ENCODE data around the gene ARHGAP4.

Gene ARHGAP4

DNA sequence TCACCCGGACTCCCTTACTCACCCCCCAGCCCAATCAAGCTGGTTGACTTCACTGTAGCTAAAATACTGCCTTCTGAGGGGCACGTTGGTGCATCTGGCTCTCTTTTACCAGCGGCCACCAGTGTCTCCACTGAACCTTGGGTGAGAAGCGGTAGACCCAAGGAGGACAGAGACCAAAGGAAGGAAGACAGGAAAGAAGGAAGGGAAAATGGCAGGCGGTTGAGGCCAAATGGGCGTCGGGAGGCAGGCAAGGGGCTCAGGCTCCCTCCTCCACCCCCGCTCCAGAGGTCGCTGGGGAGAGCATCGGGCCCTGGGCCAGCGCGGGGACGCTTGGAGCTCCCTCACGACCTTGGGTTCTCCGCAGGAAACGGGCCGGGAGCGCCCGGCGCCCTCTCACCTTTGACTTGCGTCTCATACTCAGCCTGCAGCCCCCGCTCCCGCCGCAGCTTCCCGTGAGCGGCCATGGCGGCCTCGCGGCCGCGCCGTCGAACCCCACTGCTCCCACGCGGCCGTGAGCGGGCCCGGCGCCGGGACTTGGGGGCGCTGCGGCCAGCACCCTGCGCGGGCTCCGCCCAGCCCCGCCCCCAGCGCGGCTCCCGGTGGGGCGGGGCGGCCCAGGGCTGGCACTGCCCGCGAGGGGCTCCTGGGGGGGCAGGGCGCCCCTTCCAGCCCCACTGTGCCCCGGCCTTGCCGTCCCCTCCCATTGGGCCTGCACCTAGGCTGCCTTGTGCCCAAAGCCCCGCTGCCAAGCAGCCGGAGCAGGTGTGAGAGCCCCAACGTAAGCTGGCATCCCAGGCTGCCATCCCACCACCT lies at the start of gene ARHGAP4:
Gene ARHGAP4 (minus strand): TSS at position 526 of the 813 bp plus-strand sequence. CDS start 62 bp downstream, at position 464.
- DNase-seq (ENCODE audit: low read depth), result no peak

DNA sequence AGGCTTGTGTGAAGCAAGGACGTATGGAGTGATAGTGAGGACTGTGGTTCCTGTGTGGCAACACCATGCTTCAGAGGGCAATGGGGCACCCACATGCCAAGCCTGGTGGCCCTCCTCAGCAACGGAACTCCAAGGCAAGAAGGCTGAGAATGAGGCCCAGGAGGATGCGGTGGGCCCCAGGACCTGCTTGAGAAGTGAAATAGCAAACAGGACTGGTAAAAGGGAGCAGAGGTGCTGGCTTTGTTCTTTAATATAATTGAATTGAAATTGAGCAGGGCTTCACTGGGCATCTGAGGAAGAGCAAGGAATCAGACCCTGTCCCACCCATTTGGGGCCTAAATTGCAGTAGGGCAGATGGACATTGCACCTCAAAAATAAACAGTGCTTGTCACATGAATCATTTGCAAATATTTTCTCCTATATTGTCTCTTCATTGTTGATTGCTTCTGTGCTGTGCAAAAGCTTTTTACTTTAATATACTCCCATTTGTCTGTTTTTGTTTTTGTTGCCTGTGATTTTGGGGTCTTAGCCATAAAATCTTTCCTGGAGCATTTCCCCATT lies 48.7 kb upstream of the ARHGAP4 start:
- no peak for DNase-seq (ENCODE audit: low read depth)

DNA sequence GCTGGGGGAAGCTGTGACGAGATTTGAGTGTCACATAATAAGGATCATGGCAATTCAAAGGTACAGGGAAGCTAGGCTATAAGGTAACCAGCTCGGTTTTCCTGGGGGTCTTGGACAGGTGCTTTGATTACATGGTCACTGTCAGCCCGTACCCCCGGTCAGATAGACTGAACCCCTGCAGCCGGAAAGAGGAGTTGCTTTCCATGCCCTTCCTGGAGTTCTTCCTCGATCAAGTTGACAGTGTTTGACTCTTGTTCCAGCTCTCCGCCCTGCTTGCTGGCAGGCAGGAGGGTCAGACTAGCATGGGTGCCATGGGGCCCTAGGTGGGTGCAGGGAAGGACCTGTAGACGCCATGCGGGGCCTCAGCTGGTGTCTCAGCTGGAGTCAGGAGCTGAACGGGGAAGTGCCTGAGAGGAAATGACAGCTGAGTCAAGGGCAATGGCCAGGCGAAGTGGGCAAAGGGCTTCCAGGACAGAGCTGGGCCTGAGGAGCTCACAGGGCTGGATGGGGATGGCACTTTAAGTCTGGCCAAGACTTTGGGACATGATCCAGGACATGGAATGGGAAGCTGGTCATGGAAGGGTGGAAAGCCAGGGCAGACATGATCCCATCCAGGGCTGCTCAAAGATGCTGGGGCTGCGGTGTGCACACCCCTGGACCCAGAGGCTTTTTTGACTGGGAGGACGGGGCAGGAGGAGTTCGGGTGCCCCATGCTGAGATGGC lies 48.1 kb upstream of the ARHGAP4 start:
- DNase-seq (ENCODE audit: low read depth), result no peak

- peak; percentile 9 for DNase-seq (ENCODE audit: low read depth)
Measured at GRCh38 chrX:153973127-153974002, 47.3 kb upstream of the ARHGAP4 start.

GRCh38 chrX:153972368-153973126 lies 46.5 kb upstream of the ARHGAP4 start, which contains the start of gene TMEM187:
Gene TMEM187, plus strand, starts transcription at chrX:153972754. Its CDS starts 9,309 bp downstream, at chrX:153982063.
- peak; percentile 73 for DNase-seq (ENCODE audit: low read depth)

GRCh38 chrX:153971450-153972367 lies 45.6 kb upstream of the ARHGAP4 start, which contains the start of gene HCFC1:
Gene HCFC1, minus strand, starts transcription at chrX:153971818. Its CDS starts 978 bp downstream, at chrX:153970840.
- peak; percentile 72 for DNase-seq (ENCODE audit: low read depth)

DNA sequence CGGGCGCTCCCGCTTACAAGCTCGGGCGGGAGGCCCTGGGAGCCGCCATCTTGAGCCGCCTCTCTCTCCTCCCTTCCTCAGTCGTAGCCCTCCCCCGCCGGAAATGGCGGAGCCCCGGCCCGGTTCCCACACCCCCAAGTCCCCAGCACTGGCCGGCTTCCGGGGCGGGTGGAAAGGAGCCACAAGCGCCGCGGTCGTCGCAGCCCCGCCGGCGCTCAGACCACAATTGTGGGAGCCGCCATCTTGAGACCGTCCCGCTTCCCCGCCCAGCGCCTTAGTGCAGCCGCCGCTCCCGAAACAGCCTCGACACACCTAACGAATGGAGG lies 45.0 kb upstream of the ARHGAP4 start:
- DNase-seq (ENCODE audit: low read depth), result peak; percentile 81

DNA sequence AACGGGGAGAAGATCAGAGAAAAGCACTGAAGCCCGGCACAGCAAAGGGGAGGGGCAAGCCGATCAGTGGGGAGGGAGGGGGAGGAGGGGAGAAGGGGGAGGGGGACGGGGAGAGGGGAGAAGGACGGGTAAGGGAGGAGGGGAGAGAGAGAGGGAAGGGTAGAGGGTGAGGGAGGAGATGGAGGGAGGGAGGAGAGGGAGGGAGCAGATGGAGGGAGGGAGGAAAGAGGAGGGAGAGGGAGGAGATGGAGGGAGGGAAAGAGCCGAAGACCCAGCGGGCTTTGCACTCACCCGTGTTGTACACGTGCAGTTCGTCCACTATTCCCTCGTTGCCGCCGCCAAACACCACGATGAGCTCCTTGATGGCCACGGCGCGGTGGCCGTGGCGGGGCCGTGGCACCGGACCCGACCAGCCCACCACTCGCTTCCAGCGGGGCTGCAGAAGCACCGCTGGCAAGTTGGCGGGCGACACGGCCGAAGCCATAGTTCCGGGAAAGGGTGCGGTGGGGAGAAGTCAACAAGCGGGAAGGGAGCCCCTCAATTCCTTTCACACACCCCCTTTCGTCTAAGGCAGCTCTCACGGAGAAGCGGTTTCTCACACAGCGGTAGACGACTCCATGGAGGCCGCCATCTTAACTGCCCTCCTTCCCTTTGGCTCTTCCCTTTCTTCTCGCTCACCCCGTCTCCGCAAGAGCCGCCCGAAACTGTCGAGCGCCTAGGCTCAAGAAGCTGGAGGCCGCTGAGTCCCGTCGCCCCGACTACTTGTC lies 44.5 kb upstream of the ARHGAP4 start:
- DNase-seq (ENCODE audit: low read depth), result peak; percentile 52

DNA sequence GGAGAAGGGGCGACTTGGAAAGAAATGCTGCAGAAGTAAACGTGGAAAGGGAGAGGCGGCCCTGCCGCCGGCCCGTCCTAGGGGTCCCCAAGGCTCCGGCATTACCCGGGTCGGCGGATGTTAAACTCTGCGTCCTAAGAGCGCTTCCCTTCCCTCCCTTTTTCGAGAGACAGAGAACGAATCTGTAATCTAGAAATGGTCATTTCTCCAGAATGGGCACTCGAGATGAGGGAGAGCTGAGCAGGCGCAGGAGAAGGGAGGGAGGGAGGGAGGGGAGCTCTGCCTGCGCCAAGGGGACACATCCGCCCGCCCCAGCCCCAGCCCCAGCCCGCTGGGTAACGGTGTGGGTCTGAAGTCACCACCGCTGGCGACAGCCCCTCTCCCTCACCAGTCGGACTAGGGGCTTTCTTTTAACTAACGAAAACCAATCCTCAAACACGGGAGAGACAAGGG lies 43.9 kb upstream of the ARHGAP4 start:
- DNase-seq (ENCODE audit: low read depth), result peak; percentile 15

- no peak for DNase-seq (ENCODE audit: low read depth)
Measured at GRCh38 chrX:153969125-153969903, 43.2 kb upstream of the ARHGAP4 start.

- no peak for DNase-seq (ENCODE audit: low read depth)
Measured at GRCh38 chrX:153968754-153969124, 42.7 kb upstream of the ARHGAP4 start.

DNA sequence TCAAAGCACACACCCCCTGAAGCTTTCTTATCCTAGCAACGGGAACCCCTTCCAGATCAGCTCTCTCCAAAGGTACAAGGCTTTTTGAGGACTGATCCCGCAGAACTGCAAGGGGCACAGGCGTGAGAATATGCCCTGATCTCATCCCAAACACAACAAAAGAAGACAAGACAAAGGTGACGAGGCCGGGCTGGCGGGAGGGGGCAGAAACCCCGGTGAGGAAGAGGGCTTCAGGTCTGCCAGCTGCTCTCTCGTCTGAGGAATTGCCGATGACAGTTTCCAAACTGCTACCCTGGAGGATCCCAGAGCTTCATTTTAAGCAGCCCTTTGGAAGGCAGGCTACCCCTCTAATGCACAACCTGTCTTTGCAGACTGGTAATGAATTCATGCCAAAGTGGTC lies 42.2 kb upstream of the ARHGAP4 start:
- no peak for DNase-seq (ENCODE audit: low read depth)

- no peak for DNase-seq (ENCODE audit: low read depth)
Measured at GRCh38 chrX:153967536-153968224, 41.6 kb upstream of the ARHGAP4 start.

DNA sequence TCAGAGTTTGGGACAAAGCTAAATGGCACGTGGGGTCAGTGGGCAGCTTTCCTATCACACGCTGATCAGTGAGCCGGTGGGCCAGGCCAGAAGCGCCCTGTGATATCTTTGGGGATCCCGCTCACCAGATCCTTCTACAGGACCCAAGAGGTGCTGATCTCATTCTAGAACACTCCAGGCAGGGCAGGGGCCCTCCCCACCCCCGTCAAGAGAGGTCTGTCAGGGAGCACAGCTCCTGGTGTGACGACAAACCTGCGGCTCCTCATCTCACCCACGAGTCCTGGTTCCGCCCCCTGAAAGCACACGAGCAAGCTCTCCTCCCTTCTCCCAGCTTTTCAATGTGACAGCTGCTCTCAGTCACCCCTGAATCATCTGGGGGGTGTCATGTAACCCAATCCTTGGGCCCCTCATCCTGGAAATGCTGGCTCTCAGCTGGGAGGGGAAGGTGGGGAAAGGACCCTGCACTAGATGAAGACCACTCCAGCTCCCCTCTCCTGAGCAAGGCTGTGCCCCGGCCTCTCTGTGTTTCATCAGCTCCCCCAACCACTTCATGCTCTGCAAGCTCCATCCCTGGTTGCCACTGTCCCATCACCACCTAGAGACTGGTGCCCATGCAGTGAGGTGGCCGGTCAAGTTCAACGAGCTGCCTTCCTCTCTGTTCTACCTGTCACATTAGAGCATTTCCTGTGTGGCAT lies 40.9 kb upstream of the ARHGAP4 start:
- no peak for DNase-seq (ENCODE audit: low read depth)

GRCh38 chrX:153966283-153966688 lies 40.2 kb upstream of the ARHGAP4 start:
- no peak for DNase-seq (ENCODE audit: low read depth)

DNA sequence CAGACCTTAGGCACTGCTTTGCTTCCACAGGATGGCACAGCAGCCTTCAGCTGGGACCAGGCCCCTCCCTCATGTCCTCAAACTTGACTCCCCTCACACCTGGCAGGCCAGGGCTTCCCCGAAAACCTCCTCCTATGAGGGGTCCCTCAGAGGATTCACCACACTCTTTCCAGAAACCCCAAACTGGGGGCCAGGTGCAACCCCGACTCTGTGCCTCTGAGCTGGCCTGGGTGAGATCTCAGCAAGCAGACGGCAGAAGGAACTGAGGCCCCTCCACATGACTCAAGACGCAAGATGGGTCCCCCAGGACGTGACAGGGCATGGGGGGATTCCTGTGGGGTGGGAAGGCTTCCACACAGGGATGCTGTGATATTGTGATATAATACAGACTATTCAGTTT lies 39.3 kb upstream of the ARHGAP4 start:
- no peak for DNase-seq (ENCODE audit: low read depth)

DNA sequence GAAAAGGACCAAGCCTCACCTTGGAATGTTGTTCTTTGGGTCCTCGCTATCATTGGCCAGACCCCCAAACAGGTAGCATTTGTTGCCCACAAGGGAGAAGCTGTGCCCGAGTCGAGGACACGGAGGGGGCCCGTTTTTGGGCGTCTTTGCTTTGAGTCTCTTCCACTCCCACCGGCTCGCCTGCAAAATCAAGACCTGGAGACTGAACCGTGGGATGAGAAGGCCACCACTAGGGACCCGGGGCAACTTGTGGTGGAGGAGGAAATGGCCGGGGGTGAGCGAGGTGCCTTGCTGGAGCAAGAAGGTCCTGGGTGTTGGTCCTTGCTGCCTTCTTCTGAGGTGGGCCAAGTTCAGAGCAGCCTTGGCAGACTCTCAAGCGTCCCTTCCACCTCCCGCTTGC lies 38.0 kb upstream of the ARHGAP4 start:
- DNase-seq (ENCODE audit: low read depth), result no peak

Data from stromal cell of bone marrow (primary cell).